SJCRH30 (cell line): ENCODE measurements around the gene JADE2. TPM values are rescaled to one million over a fixed set of nuclear protein-coding genes. Genes with fewer than 3 reads are reported as not detected.
"Not testable (repeated sequence)": the region's sequence is repeated elsewhere in the genome, so short reads cannot be mapped to it uniquely, and the experiment has no call there.

Experiments used
- DNase-seq, 2 experiments: peaks; one replicate each; pipeline ENCODE4 v3.0.0-alpha.2; 2015 to 2020
- H3K27ac ChIP-seq: fragments of 250-450 bp; sonication (Bioruptor Pico); 2 replicates; pipeline ENCODE4 v1.5.1; 2020; ENCODE audit warnings: mild to moderate bottlenecking, moderate library complexity
- H3K27me3 ChIP-seq: fragments of 250-450 bp; sonication (Bioruptor Pico); 2 replicates; pipeline ENCODE4 v1.5.1; 2020; ENCODE audit warnings: mild to moderate bottlenecking, moderate library complexity
- H3K36me3 ChIP-seq: fragments of 250-450 bp; sonication (Bioruptor Pico); 2 replicates; pipeline ENCODE4 v1.5.1; 2020; ENCODE audit warnings: mild to moderate bottlenecking, moderate library complexity
- H3K4me1 ChIP-seq: fragments of 250-450 bp; sonication (Bioruptor Pico); 2 replicates; pipeline ENCODE4 v1.5.1; 2020; ENCODE audit warnings: mild to moderate bottlenecking, moderate library complexity
- H3K4me3 ChIP-seq: fragments of 250-450 bp; sonication (Bioruptor Pico); 2 replicates; pipeline ENCODE4 v1.5.1; 2020; ENCODE audit warnings: mild to moderate bottlenecking, moderate library complexity
- H3K9me3 ChIP-seq: fragments of 250-450 bp; sonication (Bioruptor Pico); replicated peaks from 2 replicates; pipeline ENCODE4 v1.5.1; 2020; ENCODE audit warnings: mild to moderate bottlenecking, moderate library complexity
- total RNA-seq: library from RNA; depleted of rRNA; stranded (reverse); fragments of >200 nt; shearing (Covaris generic); gene quantifications from 2 replicates; pipeline ENCODE4 v1.2.3, GENCODE V29; 2014; rRNA removed

JADE2 gene
- total RNA-seq: 0.71 and 1.6 TPM in 2 replicates

DNA sequence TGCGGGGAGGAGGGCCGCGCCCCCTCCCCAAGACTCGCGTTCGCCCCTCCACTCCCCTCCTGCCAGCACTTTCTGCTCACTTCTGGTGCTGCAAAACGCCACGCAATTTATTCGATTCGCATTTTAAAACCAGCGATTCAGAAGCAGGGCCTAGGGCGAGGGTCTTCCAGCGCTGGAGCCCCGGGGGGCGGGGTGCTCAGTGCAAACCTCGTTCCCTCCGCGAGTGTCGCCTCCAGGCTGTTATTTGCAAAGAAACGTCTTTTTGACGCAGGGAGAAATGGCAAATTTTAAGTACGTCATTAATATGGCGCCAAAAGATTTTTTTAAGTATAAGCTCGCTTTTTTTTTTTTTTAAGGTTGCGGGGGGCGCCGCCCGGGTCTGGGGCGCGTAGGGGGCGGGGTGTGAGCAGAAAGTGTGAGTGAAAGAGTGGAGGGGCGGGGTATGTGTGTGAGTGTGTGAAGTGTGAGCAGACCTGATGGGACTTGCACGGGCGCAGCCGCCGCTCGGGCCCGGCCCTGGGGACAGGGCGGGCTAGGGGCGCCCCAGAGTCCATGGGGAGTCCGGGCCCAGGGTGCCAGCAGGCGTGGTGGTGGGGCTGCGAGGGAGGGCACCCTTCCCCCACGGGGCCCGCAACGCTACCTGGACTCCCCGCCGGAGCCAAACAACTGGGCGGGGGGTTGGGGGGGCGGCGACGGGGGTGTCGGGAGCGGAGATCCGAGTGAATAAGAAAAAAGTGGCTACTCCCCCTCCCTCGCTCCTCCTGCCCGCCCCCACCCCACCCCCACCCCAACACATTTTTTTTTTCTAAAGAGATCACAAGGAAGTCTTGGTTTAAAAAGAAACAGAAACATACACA, at the start of gene JADE2:
TSS of gene JADE2 (plus strand) at position 845 of the 857 bp plus-strand sequence. CDS start 10,188 bp downstream, outside the sequence.
- peak; percentile 15 to 31 for DNase-seq
- no peaks in the 10 kb centered on the region for H3K9me3 ChIP-seq
- H3K4me3 ChIP-seq: peak within 1 kb of the TSS; percentile 58
- H3K36me3 ChIP-seq: no peaks in the 10 kb centered on the region
- no peak within 1 kb of the TSS for H3K27ac ChIP-seq
- peaks cover 15% of the 10 kb centered on the region; the same call in 1 of the 2 replicates for H3K27me3 ChIP-seq
- H3K4me1 ChIP-seq: peaks cover 3% of the 10 kb centered on the region; the same call in 1 of the 2 replicates

DNA sequence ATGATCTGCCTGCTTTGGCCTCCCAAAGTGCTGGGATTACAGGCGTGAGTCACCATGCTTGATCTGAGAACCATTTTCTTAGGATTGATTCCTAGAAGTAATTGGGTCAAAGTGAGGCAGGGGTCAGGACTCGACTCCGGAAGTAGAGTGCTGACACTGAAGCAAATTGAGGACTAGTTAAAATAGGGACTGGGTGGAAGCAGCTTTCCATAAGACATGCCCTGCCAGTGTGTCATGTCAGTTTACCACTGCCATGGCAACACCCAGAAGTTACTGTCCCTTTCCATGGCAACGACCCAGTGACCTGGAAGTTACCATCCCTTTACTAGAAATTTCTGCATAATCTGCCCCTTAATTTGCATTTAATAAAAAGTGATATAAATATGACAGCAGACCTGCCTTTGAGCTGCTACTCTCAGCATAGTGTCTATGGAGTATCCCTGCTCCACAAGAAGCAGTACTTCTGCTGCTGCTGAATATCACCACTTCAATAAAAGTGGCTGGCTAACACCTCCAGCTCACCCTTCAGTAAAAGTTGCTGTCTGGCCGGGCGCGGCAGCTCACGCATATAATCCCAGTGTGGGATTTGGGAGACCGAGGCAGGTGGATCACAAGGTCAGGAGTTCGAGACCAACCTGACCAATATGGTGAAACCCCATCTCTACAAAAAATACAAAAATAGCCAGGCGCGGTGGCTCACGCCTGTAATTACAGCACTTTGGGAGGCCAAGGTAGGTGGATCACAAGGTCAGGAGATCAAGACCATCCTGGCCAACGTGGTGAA, 47.8 kb upstream of the JADE2 start:
- no peaks in the 10 kb centered on the region for H3K4me1 ChIP-seq

DNA sequence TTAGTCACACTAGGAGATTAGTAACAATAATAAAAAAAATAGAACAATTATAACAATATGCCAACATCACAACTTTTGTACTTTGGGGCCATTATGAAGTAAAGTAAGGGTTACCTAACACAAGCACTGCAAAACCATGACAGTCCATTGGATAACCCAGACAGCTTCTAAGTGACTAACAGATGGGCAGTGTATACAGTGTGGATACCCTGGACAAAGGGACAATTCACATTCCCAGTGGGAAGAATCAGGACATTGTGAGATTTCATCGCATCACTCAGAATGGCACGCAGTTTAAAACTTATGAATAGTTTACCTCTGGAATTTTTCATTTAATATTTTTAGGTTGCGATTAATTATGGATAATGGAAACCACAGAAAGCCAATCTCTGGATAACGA, 45.6 kb upstream of the JADE2 start:
- H3K36me3 ChIP-seq: no peaks in the 10 kb centered on the region
- no peak overlapping the region for H3K4me3 ChIP-seq
- no peak for DNase-seq
- no peaks in the 10 kb centered on the region for H3K4me1 ChIP-seq
- H3K9me3 ChIP-seq: no peaks in the 10 kb centered on the region
- no peaks in the 10 kb centered on the region for H3K27me3 ChIP-seq
- no peak overlapping the region for H3K27ac ChIP-seq

More for the DNA sequence above, 47.8 kb upstream of the JADE2 start:
- Histone ChIP-seq H3K27ac (no peak overlapping the region), H3K36me3 (no peaks in the 10 kb centered on the region), H3K4me3 (no peak overlapping the region), H3K27me3 (no peaks in the 10 kb centered on the region), H3K9me3 (no peaks in the 10 kb centered on the region; the same call in 1 of the 2 replicates)
- no peak for DNase-seq

DNA sequence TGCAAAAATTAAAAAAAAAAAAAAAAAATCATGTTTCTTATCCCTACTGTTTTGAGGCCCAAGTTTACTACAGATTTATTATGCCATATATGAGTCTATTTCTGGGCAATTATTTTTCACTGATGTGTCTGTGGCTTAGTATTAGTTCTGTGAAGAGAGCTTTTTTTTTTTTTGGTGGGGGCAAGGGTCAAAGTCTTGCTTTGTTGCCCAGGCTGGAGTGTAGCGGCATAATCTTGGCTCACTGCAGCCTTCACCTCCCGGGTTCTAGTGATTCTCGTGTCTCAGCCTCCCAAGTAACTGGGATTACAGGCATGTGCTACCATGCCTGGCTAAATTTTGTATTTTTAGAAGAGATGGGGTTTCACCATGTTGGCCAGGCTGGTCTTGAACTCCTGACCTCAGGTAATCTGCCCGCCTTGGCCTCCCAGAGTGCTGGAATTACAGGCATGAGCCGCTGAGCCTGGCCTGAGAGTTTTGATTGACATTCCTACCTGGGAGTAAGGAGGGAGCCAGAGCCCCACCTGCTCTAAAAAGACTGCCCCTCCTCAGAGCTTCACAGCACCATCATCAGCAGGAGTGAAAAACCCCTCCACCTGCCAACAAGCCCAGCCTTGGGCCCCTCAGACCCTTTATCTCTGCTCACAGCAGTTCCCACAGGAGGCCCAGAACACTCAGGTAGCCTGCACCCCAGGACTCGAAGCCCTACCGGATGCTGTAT, 36.1 kb upstream of the JADE2 start:
- H3K4me1 ChIP-seq: no peaks in the 10 kb centered on the region
- no peak for DNase-seq

DNA sequence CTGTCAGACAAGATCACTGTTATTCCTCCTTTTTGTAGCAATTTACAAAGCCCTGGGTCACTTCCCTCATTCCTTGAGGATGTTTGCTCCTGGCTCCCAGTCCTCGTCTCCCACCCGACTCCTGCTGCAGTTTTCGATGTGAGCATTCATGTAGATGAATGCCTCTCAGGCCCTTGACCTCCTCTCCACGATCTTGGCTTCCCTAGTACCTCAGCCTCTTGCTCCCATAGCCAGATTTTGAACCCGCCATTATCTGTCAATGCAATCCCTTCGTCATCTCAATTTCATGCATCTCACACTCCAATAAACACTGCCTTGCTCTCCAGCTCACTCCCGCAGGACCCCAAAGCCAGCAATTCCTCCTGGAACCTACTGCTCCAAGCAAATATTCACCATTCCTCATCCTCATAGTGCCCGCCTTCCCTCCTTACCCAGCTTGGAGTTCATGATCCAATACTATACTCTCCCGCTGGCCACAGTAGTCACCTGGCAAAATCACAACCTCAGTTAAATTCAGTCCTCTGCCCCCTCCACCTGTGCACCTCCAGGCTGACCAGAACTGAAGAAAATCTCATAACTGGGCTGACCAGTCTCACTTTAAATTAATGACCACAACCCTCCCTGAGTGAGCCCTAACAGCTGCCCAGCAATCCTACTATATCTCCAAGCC, 35.1 kb upstream of the JADE2 start:
- Histone ChIP-seq H3K27me3 (peaks cover 6% of the 10 kb centered on the region; the same call in 1 of the 2 replicates), H3K9me3 (0 out of 2 replicates have a peak, but pooled peaks cover 3% of the 10 kb centered on the region), H3K4me3 (no peak overlapping the region), H3K27ac (no peak overlapping the region), H3K36me3 (no peaks in the 10 kb centered on the region), H3K4me1 (no peaks in the 10 kb centered on the region)
- DNase-seq: no peak

More for the DNA sequence above, 36.1 kb upstream of the JADE2 start:
- Histone ChIP-seq H3K27me3 (peaks cover 6% of the 10 kb centered on the region; the same call in 1 of the 2 replicates), H3K4me3 (no peak overlapping the region), H3K27ac (no peak overlapping the region), H3K36me3 (no peaks in the 10 kb centered on the region), H3K9me3 (0 out of 2 replicates have a peak, but pooled peaks cover 5% of the 10 kb centered on the region)

DNA sequence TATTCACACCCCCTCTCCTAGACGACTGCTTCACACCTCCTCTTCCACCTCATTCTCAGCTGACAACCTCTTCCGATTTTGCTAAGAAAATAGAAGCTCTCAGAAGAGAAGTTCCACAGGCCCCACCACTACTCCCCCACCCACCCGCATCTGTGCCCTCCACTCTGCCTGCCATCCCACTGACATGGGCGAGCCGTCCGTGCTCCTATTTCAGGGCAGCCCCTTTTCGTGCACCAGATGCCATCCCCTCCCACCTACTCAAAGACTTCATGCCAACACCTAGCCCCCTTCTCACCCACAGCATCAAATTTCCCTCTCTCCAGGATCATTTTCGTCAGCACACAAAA, 34.6 kb upstream of the JADE2 start:
- H3K27me3 ChIP-seq: peaks cover 6% of the 10 kb centered on the region; the same call in 1 of the 2 replicates
- DNase-seq: no peak
- H3K36me3 ChIP-seq: no peaks in the 10 kb centered on the region
- no peaks in the 10 kb centered on the region for H3K9me3 ChIP-seq
- no peak overlapping the region for H3K27ac ChIP-seq
- H3K4me1 ChIP-seq: no peaks in the 10 kb centered on the region
- no peak overlapping the region for H3K4me3 ChIP-seq

DNA sequence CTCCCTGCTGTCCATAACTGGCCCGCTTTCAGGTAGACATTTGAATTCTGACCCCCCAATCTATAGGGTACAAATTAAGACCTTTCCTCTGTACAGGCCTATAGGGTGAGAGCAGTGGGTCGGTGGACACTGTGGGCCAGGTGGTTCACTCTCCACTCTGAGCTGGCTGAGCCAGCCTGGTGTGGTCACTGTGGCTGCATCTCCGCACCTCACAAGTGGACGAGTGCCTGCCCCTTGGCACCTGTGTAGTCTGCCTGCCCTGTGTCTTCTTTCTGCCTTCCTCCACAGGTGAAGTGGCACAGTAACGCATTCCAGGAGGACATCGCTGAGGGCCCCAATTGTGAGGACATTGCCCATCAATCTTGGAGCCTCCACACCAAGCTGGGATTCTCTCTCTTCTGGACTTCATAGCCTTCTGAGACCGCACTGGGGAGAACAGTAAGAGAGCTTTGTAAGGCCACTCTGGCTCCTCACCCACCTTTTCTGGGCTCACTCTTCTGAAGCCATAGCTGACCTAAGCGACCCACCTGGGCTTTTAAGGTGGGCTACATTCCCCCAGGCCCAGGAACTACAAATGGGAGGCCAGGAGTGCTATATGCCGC, 33.5 kb upstream of the JADE2 start:
- no peak overlapping the region for H3K27ac ChIP-seq
- no peak for DNase-seq
- H3K9me3 ChIP-seq: no peaks in the 10 kb centered on the region
- no peaks in the 10 kb centered on the region for H3K4me1 ChIP-seq
- peaks cover 6% of the 10 kb centered on the region; the same call in 1 of the 2 replicates for H3K27me3 ChIP-seq
- no peak overlapping the region for H3K4me3 ChIP-seq
- no peaks in the 10 kb centered on the region for H3K36me3 ChIP-seq

DNA sequence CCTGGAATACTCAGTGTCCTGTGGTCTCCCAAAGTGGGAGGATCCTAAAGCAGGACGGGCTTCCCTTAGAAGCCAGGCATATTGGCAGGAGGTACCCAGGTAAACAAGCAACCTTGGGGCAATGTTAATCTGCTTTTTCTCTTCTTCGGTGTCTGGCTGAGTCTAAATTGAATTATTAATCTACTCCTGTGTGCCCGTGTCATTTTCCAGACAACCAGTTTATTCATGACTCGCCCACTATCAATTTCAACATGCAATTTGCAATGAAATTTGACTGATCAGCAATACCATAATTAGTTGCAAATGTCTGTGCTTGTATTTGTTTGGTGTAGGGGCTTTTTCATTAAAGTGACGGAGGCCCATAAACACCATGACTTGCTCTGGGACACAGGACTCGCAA, 32.9 kb upstream of the JADE2 start:
- H3K9me3 ChIP-seq: no peaks in the 10 kb centered on the region
- DNase-seq: no peak
- H3K4me3 ChIP-seq: no peak overlapping the region
- H3K36me3 ChIP-seq: no peaks in the 10 kb centered on the region
- H3K27ac ChIP-seq: no peak overlapping the region
- H3K4me1 ChIP-seq: no peaks in the 10 kb centered on the region
- peaks cover 6% of the 10 kb centered on the region; the same call in 1 of the 2 replicates for H3K27me3 ChIP-seq

DNA sequence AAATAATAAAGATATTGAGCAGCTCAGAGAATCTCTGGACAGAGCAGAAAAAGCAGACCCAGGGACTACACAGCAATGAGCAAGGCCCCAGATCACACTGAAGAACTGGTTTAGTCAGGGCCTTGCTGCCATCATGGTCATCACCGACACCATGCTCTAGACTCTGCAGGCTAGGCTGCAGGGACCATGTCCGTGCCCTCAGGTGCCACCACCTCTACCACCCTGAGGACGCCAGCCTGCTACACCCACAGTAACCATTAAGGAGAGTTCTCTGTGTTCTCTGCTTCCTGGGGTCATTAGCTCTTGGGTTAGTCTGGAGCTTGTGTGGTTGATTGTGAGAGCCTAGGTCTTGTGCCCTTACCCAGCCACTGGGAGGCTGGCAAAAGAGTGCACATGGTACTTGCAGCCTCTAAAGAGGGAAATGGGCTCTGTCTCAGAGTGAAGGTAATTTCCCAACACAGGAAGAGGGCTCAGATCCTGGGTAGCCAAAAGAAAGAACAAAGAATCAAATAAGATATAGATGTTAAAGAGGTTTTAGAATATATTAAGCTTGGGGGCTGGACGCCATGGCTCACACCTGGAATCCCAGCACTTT, 31.9 kb upstream of the JADE2 start:
- no peak for DNase-seq
- Histone ChIP-seq H3K27me3 (0 out of 2 replicates have a peak, but pooled peaks cover 3% of the 10 kb centered on the region), H3K4me3 (no peak overlapping the region), H3K36me3 (no peaks in the 10 kb centered on the region), H3K9me3 (no peaks in the 10 kb centered on the region), H3K27ac (no peak overlapping the region), H3K4me1 (no peaks in the 10 kb centered on the region)

DNA sequence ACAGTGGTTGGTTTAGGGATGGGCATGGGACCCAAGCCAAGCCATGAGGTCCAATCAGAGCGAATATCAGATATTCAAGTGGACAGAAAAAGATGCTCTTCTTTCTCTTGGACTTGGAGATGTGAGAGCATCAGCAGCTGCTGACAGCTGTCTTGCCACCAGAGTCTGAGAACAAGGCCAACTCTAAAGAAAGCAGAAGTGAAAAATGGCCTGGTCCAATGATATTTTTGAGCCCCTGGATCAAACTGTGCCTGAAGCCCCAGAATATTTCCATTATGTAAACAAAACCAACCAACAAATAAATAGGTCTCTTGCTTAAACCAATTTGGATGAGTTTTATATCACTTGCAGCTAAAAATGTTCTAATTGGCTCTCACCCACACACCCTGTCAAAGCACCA, 30.7 kb upstream of the JADE2 start:
- H3K9me3 ChIP-seq: no peaks in the 10 kb centered on the region
- 0 out of 2 replicates have a peak, but pooled peaks cover 3% of the 10 kb centered on the region for H3K27me3 ChIP-seq
- DNase-seq: no peak
- H3K27ac ChIP-seq: no peak overlapping the region
- H3K4me1 ChIP-seq: no peaks in the 10 kb centered on the region
- H3K36me3 ChIP-seq: no peaks in the 10 kb centered on the region
- no peak overlapping the region for H3K4me3 ChIP-seq

DNA sequence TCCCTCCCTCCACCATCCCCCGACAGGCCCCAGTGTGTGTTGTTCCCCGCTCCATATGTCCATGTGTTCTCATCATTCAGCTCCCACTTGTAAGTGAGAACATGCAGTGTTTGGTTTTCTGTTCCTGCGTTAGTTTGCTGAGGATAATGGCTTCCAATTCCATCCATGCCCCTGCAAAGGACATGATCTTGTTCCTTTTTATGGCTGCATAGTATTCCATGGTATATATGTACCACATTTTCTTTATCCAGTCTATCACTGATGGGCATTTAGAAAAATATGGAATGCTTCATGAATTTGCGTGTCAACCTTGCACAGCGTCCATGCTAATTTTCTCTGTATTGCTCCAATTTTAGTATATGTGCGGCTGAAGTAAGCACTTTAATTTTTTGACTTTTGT, 25.6 kb upstream of the JADE2 start:
- not testable (repeated sequence) for H3K27me3 ChIP-seq, H3K27ac ChIP-seq, DNase-seq, H3K4me3 ChIP-seq, H3K36me3 ChIP-seq, H3K9me3 ChIP-seq
- H3K4me1 ChIP-seq: peaks cover 15% of the 10 kb centered on the region

DNA sequence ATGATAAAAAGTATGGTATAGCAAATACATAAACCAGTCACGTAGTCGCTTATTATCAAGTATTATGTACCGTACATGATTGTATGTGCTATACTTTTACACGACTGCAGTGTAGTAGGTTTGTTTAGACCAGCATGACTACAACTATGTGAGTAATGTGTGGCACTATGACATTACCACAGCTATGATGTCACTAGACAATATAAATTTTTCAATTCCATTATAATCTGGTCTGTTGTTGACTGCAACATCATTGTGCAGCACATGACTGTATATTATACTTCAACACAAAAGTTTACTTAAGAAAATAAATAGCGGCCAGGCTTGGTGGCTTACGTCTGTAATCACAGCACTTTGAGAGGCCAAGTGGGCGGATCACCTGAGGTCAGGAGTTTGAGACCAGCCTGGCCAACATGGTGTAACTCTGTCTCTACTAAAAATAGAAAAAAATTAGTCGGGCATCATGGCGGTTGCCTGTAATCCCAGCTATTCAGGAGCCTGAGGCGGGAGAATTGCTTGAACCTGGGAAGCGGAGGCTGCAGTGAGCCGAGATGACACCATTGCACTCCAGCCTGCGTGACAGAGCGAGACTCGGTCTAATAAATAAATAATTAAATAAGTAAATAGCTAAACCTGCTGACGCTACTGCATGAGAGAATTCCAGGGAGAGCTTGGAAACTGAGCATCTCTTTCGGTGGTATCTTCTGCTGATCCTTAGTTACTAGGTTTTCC, 24.6 kb upstream of the JADE2 start:
- no peak overlapping the region for H3K27ac ChIP-seq

DNA sequence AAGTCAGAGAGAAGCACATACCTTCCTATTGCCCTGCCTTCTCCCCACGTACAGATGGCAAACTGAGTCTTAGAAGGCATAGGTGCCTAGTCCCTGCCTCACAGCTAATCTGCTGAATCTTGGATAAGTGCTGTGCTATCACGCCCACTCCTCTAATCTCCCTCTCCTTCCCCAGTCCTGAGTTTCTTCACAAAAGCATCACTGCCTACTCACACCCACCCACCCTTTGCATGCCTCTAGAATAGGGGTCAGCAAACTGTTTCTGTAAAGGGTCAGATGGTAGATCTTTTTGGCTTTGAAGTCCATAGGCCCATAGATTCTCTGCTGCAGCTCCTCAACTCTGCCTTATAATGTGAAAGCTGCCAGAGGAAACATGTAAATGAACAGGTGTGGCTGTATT, 23.2 kb upstream of the JADE2 start:
- Histone ChIP-seq H3K36me3 (no peaks in the 10 kb centered on the region), H3K27me3 (no peaks in the 10 kb centered on the region), H3K4me1 (peaks cover 15% of the 10 kb centered on the region), H3K27ac (no peak overlapping the region), H3K9me3 (no peaks in the 10 kb centered on the region), H3K4me3 (no peak overlapping the region)
- DNase-seq: no peak

More for the DNA sequence above, 24.6 kb upstream of the JADE2 start:
- no peak for DNase-seq
- Histone ChIP-seq H3K4me1 (peaks cover 15% of the 10 kb centered on the region), H3K9me3 (no peaks in the 10 kb centered on the region), H3K36me3 (no peaks in the 10 kb centered on the region), H3K27me3 (no peaks in the 10 kb centered on the region), H3K4me3 (no peak overlapping the region)
